ENCODE results near the gene MSI2. TPM values are rescaled to one million over a fixed set of nuclear protein-coding genes. Genes with fewer than 3 reads are reported as not detected.

MSI2 gene
- total RNA-seq, 1 experiment from 2014 or later = 85.2 TPM

DNA sequence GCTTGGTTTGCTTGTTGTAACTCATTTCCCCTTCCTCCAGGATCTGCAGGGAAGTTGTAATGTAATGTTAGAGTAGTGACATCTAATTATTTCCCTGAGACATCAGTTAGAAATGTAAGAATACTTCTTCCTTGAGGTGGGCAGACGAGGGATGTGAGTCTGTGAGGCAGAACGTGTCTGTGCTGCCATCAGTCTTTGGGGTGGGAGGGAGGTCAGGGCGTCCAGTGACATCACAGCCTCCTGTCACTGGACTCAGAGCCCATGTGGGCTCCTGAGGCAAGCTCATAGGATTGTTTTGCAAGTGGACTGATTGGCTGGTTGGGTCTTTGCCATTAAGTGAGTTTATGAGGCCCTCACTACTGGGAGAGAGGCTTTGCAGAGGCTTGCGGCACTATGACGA, 300.0 kb downstream of the MSI2 start:
- in situ Hi-C loops (cut with HindIII; ENCODE audit: low pct_unique_long_range_greater_than_20kb, low sequenced_read_pairs) = no loop called here

DNA sequence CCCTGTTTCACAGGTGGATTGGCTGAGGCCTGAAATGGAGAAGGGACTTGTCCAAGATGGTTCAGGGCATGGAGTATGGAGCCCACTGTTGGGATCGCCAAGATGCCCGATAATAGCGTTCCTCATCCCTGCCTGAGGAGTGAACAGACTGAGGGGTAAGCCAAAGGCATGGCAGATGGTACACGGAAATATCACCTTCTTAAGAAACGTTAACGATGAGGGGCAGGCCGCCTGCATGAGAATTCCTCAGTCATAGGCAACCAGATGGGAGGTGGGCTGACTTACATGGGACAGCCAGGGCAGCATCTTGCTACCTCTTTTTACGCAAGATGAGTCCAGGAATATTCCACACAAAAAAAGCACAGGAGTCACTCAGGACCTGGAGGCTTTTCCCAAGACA, 300.7 kb downstream of the MSI2 start:
- no peak for DNase-seq (ENCODE audit: low read depth, low spot score)
- in situ Hi-C loops (cut with HindIII; ENCODE audit: low pct_unique_long_range_greater_than_20kb, low sequenced_read_pairs) = no loop called here

More for the DNA sequence above, 300.0 kb downstream of the MSI2 start:
- no peak for DNase-seq (ENCODE audit: low read depth, low spot score)

DNA sequence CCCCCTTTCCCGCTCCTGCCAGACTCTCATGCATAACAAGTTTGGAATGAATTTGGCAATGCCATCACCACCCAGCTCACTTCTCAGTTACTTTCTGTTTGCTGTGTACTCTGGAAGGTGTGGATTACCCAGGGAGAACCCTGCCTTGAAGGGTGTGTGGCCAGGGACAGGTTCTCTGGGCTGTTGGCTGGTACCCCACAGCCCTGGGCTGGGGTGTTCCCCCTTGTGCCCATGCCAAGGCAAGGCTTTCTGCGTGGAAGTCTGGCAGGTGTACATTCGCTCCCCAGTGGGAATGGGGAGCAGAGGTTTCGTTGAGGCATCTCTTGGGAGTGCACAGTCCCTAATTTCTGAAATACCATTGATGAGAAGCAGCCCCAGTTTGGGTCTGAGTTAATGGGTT, 301.1 kb downstream of the MSI2 start:
- DNase-seq (ENCODE audit: low read depth, low spot score) = no peak
- in situ Hi-C loops (cut with HindIII; ENCODE audit: low pct_unique_long_range_greater_than_20kb, low sequenced_read_pairs) = no loop called here

DNA sequence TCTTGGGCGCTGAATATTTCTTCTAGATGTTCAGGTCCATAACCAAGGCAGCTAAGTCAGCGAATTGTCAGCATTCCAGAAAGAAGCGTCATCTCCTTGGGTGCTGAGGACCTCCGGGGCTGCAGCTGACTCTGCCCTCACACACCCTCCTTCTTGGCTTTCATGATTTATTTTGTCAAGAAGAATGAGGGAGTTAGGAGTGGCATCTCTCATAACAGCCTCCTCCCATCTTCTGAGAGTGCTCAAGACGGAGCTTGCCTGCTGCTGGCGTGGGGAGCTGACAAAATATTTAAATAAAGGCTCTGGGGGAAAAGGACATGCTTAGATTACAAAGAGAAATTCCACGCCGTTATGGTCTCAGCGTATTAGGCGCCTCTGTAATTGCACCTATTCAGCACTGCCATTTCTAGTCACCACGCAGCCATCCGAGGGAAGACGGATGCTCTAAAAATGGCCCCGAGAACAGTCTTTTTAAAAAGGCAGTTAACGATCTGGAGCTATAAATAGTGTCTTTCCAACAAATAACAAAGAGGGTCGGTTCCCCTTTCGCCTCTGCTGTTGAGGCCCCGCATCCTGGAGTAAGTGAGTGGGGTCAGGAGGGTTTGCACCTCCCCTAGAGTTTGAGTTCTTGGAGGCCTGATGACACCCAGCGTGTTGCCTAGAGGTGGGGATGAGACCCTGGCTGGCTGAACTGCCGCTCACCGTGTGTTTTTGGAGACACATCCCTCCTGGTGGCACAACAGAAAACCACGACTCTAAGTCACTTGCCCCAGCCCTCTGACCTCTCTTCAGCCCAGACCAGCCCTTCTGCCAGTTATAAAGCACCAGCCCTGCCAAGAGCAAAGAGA, 301.7 kb downstream of the MSI2 start:
- in situ Hi-C loops (cut with HindIII; ENCODE audit: low pct_unique_long_range_greater_than_20kb, low sequenced_read_pairs) = no loop called here
- DNase-seq (ENCODE audit: low read depth, low spot score) = no peak

DNA sequence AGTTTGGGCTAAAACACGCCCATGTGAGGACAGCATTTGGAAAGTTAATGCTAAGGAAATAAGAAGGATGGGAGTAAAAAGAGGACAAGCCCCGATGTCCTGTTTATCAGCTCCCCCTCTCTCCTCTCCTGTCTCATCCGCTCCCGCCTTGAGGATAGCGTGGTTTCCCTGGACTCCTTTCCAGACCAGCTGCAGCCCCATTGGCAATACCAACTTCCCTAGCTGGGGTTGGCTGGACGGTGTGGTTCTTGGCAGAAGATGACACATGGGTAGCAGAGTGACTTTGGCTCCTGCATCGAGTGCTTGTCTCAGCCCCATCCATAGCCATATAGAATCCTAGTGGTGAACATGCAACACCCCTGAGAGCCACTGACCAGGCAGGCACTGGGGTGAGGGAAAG, 302.9 kb downstream of the MSI2 start:
- DNase-seq (ENCODE audit: low read depth, low spot score) = no peak
- in situ Hi-C loops (cut with HindIII; ENCODE audit: low pct_unique_long_range_greater_than_20kb, low sequenced_read_pairs) = no loop called here

DNA sequence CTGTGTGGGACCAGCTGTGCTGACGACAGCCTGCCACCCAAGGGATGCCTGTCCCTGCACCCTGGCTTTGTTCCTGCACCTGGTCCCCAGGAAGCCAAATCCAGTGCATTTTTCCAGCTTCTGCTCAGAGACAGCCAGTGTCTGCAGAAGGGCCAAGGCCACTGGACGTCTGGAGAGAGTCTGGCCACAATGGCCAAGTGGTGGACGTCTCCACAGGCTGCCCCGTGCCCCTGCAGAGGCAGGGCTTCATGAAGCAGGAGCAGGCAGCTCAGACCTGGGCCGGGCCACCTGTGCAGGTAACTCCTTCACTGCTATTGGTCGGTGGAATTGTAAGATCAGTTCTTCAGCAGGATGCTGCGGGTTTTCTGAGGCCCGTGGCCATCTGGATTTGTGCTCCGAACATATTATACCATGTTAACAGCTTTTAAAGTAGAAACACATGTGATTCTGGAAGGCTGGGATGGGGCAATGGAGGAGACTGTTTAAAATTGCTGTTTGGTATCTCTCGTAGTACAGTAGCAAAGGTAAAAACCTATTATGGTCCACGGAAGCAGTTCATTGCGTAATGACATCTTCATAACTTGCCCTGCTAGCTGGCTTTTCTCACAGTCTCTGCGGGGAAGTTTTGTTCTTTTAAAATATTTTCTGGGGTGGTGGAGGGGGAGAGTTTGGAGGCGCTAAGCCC, 303.5 kb downstream of the MSI2 start:
- in situ Hi-C loops (cut with HindIII; ENCODE audit: low pct_unique_long_range_greater_than_20kb, low sequenced_read_pairs) = no loop called here
- no peak for DNase-seq (ENCODE audit: low read depth, low spot score)

DNA sequence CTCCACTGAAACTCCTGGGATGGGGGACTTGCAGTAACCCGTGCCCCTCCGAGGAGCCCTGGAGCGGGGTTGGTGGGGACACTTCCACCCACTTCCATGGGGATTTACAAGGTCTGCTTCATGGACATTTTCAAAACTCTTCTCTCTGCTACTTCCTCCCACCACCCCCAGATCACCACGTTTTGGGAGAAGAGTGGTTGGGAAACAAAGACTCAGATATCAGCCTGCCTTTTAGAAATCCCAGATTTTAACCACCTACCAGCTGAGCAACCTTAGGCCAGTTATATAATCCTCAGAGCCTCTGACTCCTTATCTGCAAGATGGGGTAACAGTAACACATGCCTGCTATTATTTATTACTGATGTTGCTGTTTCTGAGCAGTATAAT, 304.0 kb downstream of the MSI2 start:
- no peak for DNase-seq (ENCODE audit: low read depth, low spot score)
- in situ Hi-C loops (cut with HindIII; ENCODE audit: low pct_unique_long_range_greater_than_20kb, low sequenced_read_pairs) = no loop called here

DNA sequence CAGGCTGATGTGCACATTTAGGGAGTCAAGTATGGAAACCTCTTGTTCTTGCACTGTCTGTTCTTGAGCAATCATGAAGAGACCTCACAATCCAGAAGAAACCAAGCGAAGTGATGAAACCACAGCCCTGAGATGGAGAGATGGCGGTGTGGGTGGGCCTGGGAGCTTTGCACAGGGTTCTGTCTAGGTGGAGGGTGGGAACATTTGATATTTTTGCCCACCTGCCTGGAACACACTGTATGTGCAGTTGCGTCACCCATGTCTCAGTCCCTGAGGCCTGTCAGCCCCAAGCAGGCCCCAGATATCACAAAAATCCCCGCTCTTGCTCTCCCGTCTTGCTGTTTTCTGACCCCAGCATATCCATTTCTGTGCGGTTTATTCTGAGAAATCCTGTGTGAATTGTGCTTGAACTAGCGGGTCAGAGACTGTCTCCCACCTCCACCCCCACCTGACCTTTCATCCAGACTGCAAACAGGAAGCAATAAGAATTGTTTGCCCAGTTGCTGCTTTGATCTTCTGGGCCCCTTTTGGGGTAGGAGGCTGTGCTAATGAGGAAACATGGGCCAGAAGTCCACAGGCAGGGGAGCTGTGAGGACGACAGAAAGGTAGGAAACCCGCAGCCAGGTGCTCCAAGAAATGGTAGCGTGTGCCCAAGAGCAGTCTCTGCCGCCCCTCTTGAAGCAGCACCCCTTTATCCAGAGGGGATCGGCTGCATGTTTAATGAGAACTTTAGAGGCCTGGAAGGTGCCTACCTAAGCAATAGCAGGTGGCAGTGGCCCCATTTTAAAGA, 304.9 kb downstream of the MSI2 start:
- in situ Hi-C loops (cut with HindIII; ENCODE audit: low pct_unique_long_range_greater_than_20kb, low sequenced_read_pairs) = no loop called here
- no peak for DNase-seq (ENCODE audit: low read depth, low spot score)

DNA sequence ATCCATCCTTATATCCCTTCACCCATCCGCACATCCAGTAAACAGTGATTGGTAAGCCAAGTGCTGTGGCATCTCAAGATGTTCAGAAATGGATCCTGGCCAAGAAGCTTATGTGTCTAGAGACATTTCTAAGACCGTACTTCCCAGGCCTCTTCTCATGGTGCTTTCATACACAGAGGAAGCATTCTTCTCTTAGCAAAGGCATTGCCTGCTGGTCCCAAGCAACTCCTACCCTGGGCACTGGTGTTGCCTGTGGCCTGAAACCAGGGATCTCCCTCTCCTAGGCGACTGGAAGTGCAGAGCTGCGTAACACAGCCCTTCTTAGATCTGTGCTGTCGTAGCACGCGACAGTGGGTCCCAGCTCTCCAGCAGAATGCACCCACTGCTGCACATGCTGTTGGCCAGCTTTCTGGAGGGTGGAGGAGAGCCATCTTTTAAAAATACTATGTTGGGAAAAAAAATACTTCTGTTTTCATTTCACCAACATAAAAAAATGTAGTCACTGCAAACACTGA, 305.9 kb downstream of the MSI2 start:
- in situ Hi-C loops (cut with HindIII; ENCODE audit: low pct_unique_long_range_greater_than_20kb, low sequenced_read_pairs) = no loop called here
- DNase-seq (ENCODE audit: low read depth, low spot score) = no peak

DNA sequence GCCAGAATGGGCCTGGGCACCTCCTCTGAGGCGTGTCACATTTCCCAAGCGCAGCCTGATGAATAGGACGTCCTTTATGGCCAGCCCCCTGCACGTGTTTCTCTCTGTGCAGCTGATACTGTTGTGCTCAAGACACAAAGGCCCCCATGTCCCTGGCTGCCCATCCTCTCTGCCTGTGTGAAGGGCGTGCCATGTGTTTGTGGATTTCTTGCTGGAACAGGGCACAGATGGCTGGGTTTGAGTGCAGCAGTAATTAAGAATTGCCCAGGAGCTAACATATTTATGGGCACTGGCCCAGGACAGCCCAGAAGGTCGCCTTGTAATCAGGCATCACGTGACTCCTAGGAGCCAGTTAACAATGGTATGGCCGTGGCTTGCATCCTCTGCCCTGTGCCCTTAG, 307.6 kb downstream of the MSI2 start:
- no peak for DNase-seq (ENCODE audit: low read depth, low spot score)
- in situ Hi-C loops (cut with HindIII; ENCODE audit: low pct_unique_long_range_greater_than_20kb, low sequenced_read_pairs) = no loop called here

DNA sequence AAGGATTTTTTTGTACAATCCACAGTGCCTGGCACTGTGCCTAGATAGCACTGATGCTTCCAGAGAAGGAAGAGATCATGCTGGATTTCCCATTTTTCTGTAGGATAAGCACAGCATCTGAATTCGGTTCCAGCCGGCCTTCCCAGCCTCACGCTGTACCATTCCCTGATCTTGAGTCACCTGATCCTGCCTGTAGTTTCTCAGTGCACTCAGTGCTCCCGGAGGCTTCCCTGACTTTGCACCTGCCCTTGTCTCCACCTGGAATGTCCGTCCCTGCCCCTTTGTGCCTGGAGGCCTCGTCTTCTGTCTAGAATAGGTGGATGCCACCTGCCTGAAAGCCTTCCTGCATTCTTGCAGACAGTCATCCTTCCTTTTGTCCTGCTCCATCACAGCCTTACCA, 308.9 kb downstream of the MSI2 start:
- no peak for DNase-seq (ENCODE audit: low read depth, low spot score)
- in situ Hi-C loops (cut with HindIII; ENCODE audit: low pct_unique_long_range_greater_than_20kb, low sequenced_read_pairs) = no loop called here

DNA sequence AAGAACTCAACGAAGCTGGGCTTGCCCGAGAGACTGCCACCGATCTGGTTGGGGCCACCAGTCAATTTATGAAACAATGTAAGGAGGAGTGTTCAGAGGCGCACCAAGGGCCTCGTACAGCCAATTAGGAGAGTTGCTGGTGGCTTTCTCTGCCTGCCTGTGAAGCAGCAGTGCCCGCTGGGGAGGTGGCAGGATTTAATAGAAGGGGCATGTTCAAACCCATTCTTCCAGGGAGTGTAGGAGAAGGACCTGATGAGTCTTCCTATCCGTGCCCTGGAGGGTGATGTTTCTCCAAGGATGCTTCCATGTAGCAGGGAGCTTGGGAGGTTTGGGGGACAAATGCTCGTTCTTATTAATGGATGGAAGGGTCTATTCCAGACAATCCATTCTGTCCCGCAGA, 310.4 kb downstream of the MSI2 start:
- no peak for DNase-seq (ENCODE audit: low read depth, low spot score)
- in situ Hi-C loops (cut with HindIII; ENCODE audit: low pct_unique_long_range_greater_than_20kb, low sequenced_read_pairs) = no loop called here

DNA sequence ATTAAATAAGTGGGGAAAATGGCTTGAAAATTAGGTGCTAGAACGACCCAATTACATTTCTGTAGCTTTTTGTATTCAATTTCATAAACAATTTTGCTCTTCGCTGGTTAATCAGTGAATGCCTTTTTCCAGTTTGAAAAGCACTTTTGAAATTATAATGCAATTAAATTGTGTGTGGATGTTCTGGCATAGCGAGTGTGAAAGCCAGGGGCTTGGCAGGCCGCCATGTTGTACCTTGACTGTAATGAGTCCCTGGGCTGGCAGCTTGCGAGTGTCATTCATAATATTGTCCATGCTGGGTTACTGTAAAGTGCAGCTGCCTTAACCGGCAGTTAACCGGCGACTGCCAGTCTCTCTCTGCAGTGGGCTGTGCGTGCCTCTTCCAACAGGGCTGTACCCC, 310.9 kb downstream of the MSI2 start:
- DNase-seq (ENCODE audit: low read depth, low spot score) = no peak

DNA sequence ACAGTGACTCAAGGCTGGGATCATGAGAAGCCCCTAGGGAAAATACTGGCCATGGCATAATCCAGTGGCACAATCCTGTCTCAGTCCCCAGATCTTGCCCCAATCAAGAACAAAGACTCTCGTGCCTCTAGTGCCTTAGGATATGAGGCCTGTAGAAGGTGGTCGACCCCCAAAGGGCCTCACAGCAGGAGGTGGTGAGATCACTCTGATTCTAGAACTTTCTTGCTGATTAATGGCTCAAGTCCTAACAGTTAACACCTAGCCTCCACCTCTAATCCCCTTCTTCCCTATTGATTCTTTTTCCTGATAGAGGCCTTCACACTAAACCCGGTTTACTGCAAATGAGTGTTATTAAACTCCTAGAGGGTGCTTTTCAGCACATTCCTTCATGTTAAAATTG, 312.0 kb downstream of the MSI2 start:
- DNase-seq (ENCODE audit: low read depth, low spot score) = no peak
- in situ Hi-C loops (cut with HindIII; ENCODE audit: low pct_unique_long_range_greater_than_20kb, low sequenced_read_pairs) = no loop called here

More for the DNA sequence above, 310.9 kb downstream of the MSI2 start:
- in situ Hi-C loops (cut with HindIII; ENCODE audit: low pct_unique_long_range_greater_than_20kb, low sequenced_read_pairs) = no loop called here

DNA sequence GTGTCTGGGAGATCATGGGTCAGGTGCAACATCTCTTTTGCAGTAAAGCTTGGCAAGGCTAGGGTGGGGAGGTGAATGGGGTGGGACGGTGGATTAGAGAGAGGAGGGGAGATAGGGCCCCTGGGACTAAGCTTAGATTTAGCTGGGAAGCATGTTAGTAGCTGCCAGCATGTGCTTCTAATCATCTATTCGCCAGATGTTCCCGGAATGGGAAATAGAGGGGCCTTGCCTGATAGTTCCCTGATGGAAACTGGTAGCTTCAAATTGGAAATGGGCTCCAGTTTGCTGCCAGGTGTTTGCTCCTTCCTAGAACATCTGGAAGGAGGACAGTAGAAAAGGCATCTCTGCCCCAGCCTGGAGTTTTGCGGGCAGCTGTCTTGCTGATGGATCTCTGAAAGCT, 312.7 kb downstream of the MSI2 start:
- no peak for DNase-seq (ENCODE audit: low read depth, low spot score)
- in situ Hi-C loops (cut with HindIII; ENCODE audit: low pct_unique_long_range_greater_than_20kb, low sequenced_read_pairs) = no loop called here

DNA sequence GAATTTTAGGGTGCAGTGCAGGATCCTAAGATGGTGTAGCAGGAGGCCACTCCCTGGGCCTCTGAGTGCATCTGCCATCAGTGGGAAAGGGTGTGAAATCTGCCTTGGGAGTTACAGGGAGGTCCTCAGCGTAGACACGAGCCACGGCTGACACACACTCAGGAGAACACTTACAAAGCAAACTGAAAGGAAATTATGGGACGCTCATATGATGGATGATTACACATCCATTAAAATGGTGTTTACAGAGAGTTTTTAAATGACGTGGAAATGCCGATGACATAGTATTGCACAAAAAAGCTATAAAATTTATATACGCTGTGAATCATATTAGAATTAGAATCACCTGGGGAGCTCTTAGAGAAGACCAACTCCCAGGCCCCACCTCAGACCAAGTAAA, 313.5 kb downstream of the MSI2 start:
- in situ Hi-C loops (cut with HindIII; ENCODE audit: low pct_unique_long_range_greater_than_20kb, low sequenced_read_pairs) = no loop called here
- no peak for DNase-seq (ENCODE audit: low read depth, low spot score)

DNA sequence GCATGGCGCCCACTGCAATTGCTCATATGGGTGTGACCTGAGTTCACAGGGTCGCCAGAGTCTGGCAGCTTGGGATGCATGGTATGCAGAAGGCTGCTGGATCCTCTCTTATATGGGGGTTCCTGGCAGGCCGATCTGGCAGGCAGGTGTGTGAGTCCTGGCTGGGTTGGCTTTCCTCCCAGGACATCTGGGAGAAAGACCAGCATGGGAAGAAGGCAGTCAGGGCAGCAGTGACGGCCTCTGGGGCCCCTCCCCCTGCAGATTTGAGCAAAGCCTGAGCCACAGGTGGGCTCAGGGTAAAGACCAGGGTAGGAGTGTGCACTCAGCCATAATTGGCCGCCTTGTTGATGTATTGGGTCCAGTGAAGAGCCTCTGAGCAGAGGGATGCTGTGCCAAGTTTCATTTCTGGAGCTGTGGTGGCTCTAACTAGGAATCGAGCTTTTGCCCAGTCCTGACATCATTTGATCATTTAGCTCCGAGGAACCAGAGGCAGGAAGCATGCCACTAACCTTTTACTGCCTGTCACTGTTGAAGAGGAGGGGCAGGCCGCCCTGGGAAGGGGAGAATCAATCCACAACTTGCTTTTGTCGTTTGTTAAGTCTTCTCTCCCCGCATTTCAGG, 314.5 kb downstream of the MSI2 start:
- in situ Hi-C loops (cut with HindIII; ENCODE audit: low pct_unique_long_range_greater_than_20kb, low sequenced_read_pairs) = no loop called here
- no peak for DNase-seq (ENCODE audit: low read depth, low spot score)

DNA sequence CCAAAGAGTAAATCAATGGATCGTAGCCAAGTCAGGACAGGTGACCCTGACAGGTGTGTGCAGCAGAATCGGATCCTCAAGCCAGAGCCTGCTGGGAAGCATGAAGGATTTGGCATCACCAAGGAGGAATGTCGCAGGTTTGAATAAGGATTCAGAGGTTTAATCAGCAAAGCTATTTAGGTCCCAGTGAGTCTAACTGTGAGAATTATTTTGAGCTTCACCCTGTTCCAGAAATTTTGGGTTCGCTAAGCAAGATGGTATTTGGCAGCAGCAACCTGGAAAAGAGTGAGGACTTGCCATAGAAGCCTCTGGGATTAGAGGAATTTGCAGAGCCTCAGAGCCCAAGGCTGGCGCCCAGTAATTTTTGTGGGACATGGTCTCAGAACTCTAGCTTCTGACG, 315.7 kb downstream of the MSI2 start:
- in situ Hi-C loops (cut with HindIII; ENCODE audit: low pct_unique_long_range_greater_than_20kb, low sequenced_read_pairs) = no loop called here
- DNase-seq (ENCODE audit: low read depth, low spot score) = no peak

Data from SK-MEL-5 (cell line).